ENCODE measurements around the gene CDC42BPB. TPM values are rescaled to one million over a fixed set of nuclear protein-coding genes. Genes with fewer than 3 reads are reported as not detected.

Gene CDC42BPB
- total RNA-seq, 4 donors from 2014 or later: 85.3 to 174 (median 101) TPM

- H3K4me3 ChIP-seq (ENCODE audit: low read depth, poor library complexity, severe bottlenecking): no peak overlapping the region
- DNase-seq (ENCODE audit: low spot score in 2 of 2): no peak
- 91 to 93% methylated on average over 15 of the region's 15 CpGs for WGBS, 2 donors
- intact Hi-C loops (cut with DNase I; ENCODE audit: low total_unique reads): no loop called here
- TF ChIP-seq POLR2A (IDR thresholded peaks at IDR 0.05): no peak
- no peak for TF ChIP-seq CTCF (IDR thresholded peaks at IDR 0.05)
Observed at GRCh38 chr14:102953100-102953499, 104.2 kb downstream of the CDC42BPB start.

- 93 to 99% methylated on average over 6 of the region's 6 CpGs for WGBS, 2 donors
- intact Hi-C loops (cut with DNase I; ENCODE audit: low total_unique reads): no loop called here
- no peak overlapping the region for H3K4me3 ChIP-seq (ENCODE audit: low read depth, poor library complexity, severe bottlenecking)
- DNase-seq (ENCODE audit: low spot score in 2 of 2): no peak
- TF ChIP-seq POLR2A (IDR thresholded peaks at IDR 0.05) (no peak), CTCF (IDR thresholded peaks at IDR 0.05) (no peak)
Observed at GRCh38 chr14:102952276-102952675, 105.1 kb downstream of the CDC42BPB start.

- WGBS, 2 donors: 78 to 82% methylated on average over 8 of the region's 8 CpGs
- intact Hi-C loops (cut with DNase I; ENCODE audit: low total_unique reads): no loop called here
- DNase-seq (ENCODE audit: low spot score in 2 of 2): no peak
- no peak overlapping the region for H3K4me3 ChIP-seq (ENCODE audit: low read depth, poor library complexity, severe bottlenecking)
- no peak for TF ChIP-seq POLR2A (IDR thresholded peaks at IDR 0.05)
- TF ChIP-seq CTCF (IDR thresholded peaks at IDR 0.05): no peak
Observed at GRCh38 chr14:102951799-102952198, 105.5 kb downstream of the CDC42BPB start.

GRCh38 chr14:102951034-102951433, 106.3 kb downstream of the CDC42BPB start:
- intact Hi-C loops (cut with DNase I; ENCODE audit: low total_unique reads): no loop called here
- 84 to 85% methylated on average over 10 of the region's 10 CpGs for WGBS, 2 donors
- H3K4me3 ChIP-seq (ENCODE audit: low read depth, poor library complexity, severe bottlenecking): no peak overlapping the region
- DNase-seq (ENCODE audit: low spot score in 2 of 2): no peak
- TF ChIP-seq CTCF (IDR thresholded peaks at IDR 0.05): no peak
- TF ChIP-seq POLR2A (IDR thresholded peaks at IDR 0.05): no peak

- H3K4me3 ChIP-seq (ENCODE audit: low read depth, poor library complexity, severe bottlenecking): no peak overlapping the region
- DNase-seq (ENCODE audit: low spot score in 2 of 2): no peak
- WGBS, 2 donors: 66 to 80% methylated on average over 15 to 17 of the region's 23 CpGs
- TF ChIP-seq POLR2A (IDR thresholded peaks at IDR 0.05): no peak
- TF ChIP-seq CTCF (IDR thresholded peaks at IDR 0.05): no peak
- intact Hi-C loops (cut with DNase I; ENCODE audit: low total_unique reads): no loop called here
Observed at GRCh38 chr14:102949801-102950451, 107.4 kb downstream of the CDC42BPB start.

Data from lower leg skin (tissue), 4 donors.